Measurements from ENCODE around the gene OLFM2.

- TF ChIP-seq EZH2 (IDR thresholded peaks at IDR 0.05; ENCODE audit: insufficient read depth, poor library complexity, severe bottlenecking) (no peak), EZH2phosphoT487 (IDR thresholded peaks at IDR 0.05; ENCODE audit: insufficient read depth, low read depth) (no peak)
Observed at GRCh38 chr19:9883231-9883758, 53.0 kb downstream of the OLFM2 start.
